HepG2 (cell line): Measurements from ENCODE around the gene MRPL54. TPM values are rescaled to one million over a fixed set of nuclear protein-coding genes. Genes with fewer than 3 reads are reported as not detected.

ENCODE experiments used
- ATAC-seq: fragments of 200-7000 bp; cut with Tn5 transposase; 3 replicates; pipeline ENCODE4 v1.9.1; 2020; ENCODE audit warnings: mild to moderate bottlenecking, moderate library complexity
- BruUV-seq: library from RNA; stranded (reverse); fragments of 400-500 nt; replicated peaks from 2 replicates; lab custom pipeline; 2021; lab: Mats Ljungman, UMichigan
- CTCF ChIA-PET: fragments of 300-600 bp; formaldehyde crosslinking; extraction: SDS; loops from one replicate; lab custom pipeline; 2021; ENCODE audit warnings: low total read pairs, inconsistent platforms, low intra/inter-chr PET ratio; lab: Yijun Ruan, JAX
- POLR2A ChIA-PET: fragments of 350-600 bp; sonication (Branson Sonifier 250); formaldehyde crosslinking; loops from one replicate; lab custom pipeline; 2020; ENCODE audit warnings: antibody characterized with exemption, inconsistent platforms; lab: Yijun Ruan, JAX
- DNase-seq: peaks from one replicate; pipeline ENCODE4 v3.0.0-alpha.2; 2015; ENCODE audit warnings: low spot score
- FAIRE-seq: peaks from 3 replicates; lab custom pipeline; 2011; peaks lifted over from hg19 to GRCh38; lab: Jason Lieb, UNC
- H2AFZ ChIP-seq: one replicate; pipeline ENCODE4 v1.6.1; 2011; ENCODE audit warnings: low read length, inconsistent platforms
- H3K27ac ChIP-seq: fragments of 300-600 bp; 3 replicates; pipeline ENCODE4 v1.8.0; 2011; ENCODE audit warnings: mixed run types, mild to moderate bottlenecking, mixed read lengths, low read length, inconsistent platforms; ENCODE audit not compliant: insufficient read depth; ENCODE audit errors: extremely low read length
- H3K27me3 ChIP-seq, 2 experiments: fragments of 200-600 bp in 1 of 2; 2 replicates in 1 of 2; 3 replicates in 1 of 2; pipeline versions ENCODE4 v1.6.0 to v1.8.0; 2011; ENCODE audit warnings: low read length in 2 of 2, mild to moderate bottlenecking in 2 of 2, moderate library complexity in 2 of 2, inconsistent platforms in 1 of 2; ENCODE audit not compliant: insufficient read depth in 2 of 2, control insufficient read depth in 1 of 2
- H3K36me3 ChIP-seq, 2 experiments: fragments of 200-600 bp in 1 of 2; replicated peaks in 1 of 2; 2 replicates in 1 of 2; 3 replicates in 1 of 2; pipeline versions ENCODE4 v1.5.1 to v1.8.0; 2011; ENCODE audit warnings: low read length in 2 of 2, inconsistent platforms in 1 of 2; ENCODE audit not compliant: insufficient read depth in 2 of 2, control insufficient read depth in 1 of 2
- H3K4me1 ChIP-seq: 2 replicates; pipeline ENCODE4 v1.5.1; 2012; ENCODE audit warnings: low read length, inconsistent platforms; ENCODE audit not compliant: insufficient read depth
- H3K4me2 ChIP-seq: 2 replicates; pipeline ENCODE4 v1.6.0; 2011; ENCODE audit warnings: low read depth, low read length, inconsistent platforms
- H3K4me3 ChIP-seq, 3 experiments: fragments of 200-600 bp in 1 of 3; sonication (generic), shearing (Covaris generic) in 1 of 3; replicated peaks in 1 of 3; 2 replicates each; pipeline ENCODE4 v1.5.1; 2011 to 2016; ENCODE audit warnings: low read length in 3 of 3, inconsistent platforms in 2 of 3, low read depth in 2 of 3, mild to moderate bottlenecking in 2 of 3, control low read depth in 1 of 3, mixed read lengths in 1 of 3; ENCODE audit not compliant: insufficient read depth in 1 of 3
- H3K79me2 ChIP-seq: one replicate; pipeline ENCODE4 v1.6.1; 2011; ENCODE audit warnings: low read length, inconsistent platforms; ENCODE audit not compliant: insufficient read depth
- H3K9ac ChIP-seq: 2 replicates; pipeline ENCODE4 v1.6.0; 2011; ENCODE audit warnings: mild to moderate bottlenecking, low read depth, low read length, inconsistent platforms; ENCODE audit not compliant: insufficient read depth
- H3K9me3 ChIP-seq: 2 replicates; pipeline ENCODE4 v1.5.1; 2012; ENCODE audit warnings: mild to moderate bottlenecking, low read length
- H4K20me1 ChIP-seq: 2 replicates; pipeline ENCODE4 v1.6.0; 2011; ENCODE audit warnings: inconsistent platforms, mild to moderate bottlenecking, low read length, moderate library complexity; ENCODE audit not compliant: insufficient read depth
- AGO2 ChIP-seq: fragments of 200-400 bp; formaldehyde crosslinking; optimal IDR thresholded peaks from 2 replicates; pipeline ENCODE3; 2017; ENCODE audit warnings: mild to moderate bottlenecking, low read depth, low read length, moderate library complexity
- CHCHD3 ChIP-seq: sonication (generic); formaldehyde crosslinking; IDR thresholded peaks from 2 replicates; pipeline ENCODE4 v1.8.0; 2022; ENCODE audit warnings: mild to moderate bottlenecking, missing genetic modification reagents, moderate library complexity
- HMGA1 ChIP-seq: sonication (generic); formaldehyde crosslinking; conservative IDR thresholded peaks from 2 replicates; pipeline ENCODE4 v1.4.0; 2020; ENCODE audit warnings: missing genetic modification reagents
- NFKBIZ ChIP-seq: IDR thresholded peaks from 2 replicates; pipeline ENCODE4 v1.6.1; 2018; ENCODE audit warnings: missing genetic modification reagents, missing compliant biosample characterization
- REPIN1 ChIP-seq: sonication (generic); formaldehyde crosslinking; IDR thresholded peaks from 2 replicates; pipeline ENCODE4 v1.8.0; 2022; ENCODE audit warnings: missing genetic modification reagents, low read depth, mild to moderate bottlenecking, borderline replicate concordance
- TBL1XR1 ChIP-seq: fragments of 150-350 bp; IDR thresholded peaks from 2 replicates; pipeline ENCODE4 v1.6.1; 2014; ENCODE audit warnings: borderline replicate concordance, low read length; ENCODE audit not compliant: partially characterized antibody
- WGBS: methylation state at CpG from one replicate; pipeline ENCODE4 v1.1.6; 2017; ENCODE audit warnings: low lambda C conversion rate; 5-methylcytosine and 5-hydroxymethylcytosine counted together
- in situ Hi-C: cut with HindIII; loops from 2 replicates; pipeline ENCODE4 v1.10.0; 2017; ENCODE audit warnings: low pct_unique_long_range_greater_than_20kb; ENCODE audit not compliant: extremely low pct_ligation_motif_present
- intact Hi-C: fragments of 100-400 bp; cut with micrococcal nuclease; formaldehyde crosslinking; loops from one replicate; pipeline ENCODE4 v1.10.0; 2022; ENCODE audit not compliant: unreplicated experiment
- polyA plus RNA-seq, 8 experiments: library from polyadenylated mRNA; depleted of rRNA in 3 of 8; stranded (reverse) in 7 of 8; unstranded in 1 of 8; fragments of >200 nt; fragmentation: Illumina TruSeq in 4 of 8; extraction: Trizol in 4 of 8; gene quantifications; 2 replicates each; pipeline versions ENCODE4 v1.2.1 to v1.2.3, GENCODE V29; 2011 to 2016; ENCODE audit warnings: low read depth in 4 of 8, missing spikeins in 1 of 8, mixed read lengths in 1 of 8; ENCODE audit not compliant: insufficient read depth in 1 of 8
- total RNA-seq, 5 experiments: library from RNA; depleted of rRNA; stranded (reverse); fragments of >200 nt; fragmentation: Illumina TruSeq; extraction: Trizol; gene quantifications; 2 replicates each; pipeline ENCODE4 v1.2.3, GENCODE V29; 2016; ENCODE audit warnings: low read depth in 1 of 5
- TF ChIP-seq, protein P1 (sequence below): sonication (generic); formaldehyde crosslinking; conservative IDR thresholded peaks from 2 replicates; pipeline ENCODE4 v1.4.0; 2020; ENCODE audit warnings: missing genetic modification reagents
- TF ChIP-seq, protein P2 (sequence below): sonication (generic); formaldehyde crosslinking; IDR thresholded peaks from 2 replicates; pipeline ENCODE4 v1.5.0; 2020; ENCODE audit warnings: missing genetic modification reagents

The MRPL54 gene
- total and polyA plus RNA-seq, 2 of the 13 experiments (the other 11 are each of a cell fraction or from before 2014, with no cell fraction given) = 36.8 to 66.9 TPM

DNA sequence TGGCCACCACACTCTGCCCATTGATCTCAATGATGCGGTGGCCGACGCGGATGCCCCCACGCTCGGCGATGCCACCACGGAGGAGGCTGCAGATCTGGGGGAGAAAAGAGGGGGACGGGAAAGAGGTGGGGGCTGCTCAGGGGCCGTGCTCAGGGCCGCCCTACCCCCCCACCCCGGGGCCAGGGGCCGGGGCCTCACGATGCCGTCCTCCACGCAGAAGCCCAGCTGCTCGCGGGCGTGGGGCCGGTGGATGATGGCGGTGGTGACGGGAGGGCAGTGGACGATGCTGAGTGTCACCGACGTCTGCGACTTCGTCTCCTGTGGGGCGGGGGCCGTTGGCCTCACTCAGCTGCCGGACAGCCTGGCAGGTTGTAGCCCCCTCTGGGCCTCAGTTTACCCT is 11.2 kb upstream of the MRPL54 start:
- intact Hi-C loops = no loop called here
- CTCF ChIA-PET = no interaction called here
- 94% methylated on average over 30 of the region's 30 CpGs for WGBS
- Histone ChIP-seq H3K9ac (no peak overlapping the region), H3K4me1 (no peaks in the 10 kb centered on the region), H3K9me3 (no peaks in the 10 kb centered on the region), H3K27ac (no peak overlapping the region), H3K79me2 (no peaks in the 10 kb centered on the region), H4K20me1 (no peaks in the 10 kb centered on the region), H3K4me3 (no peak overlapping the region), H3K36me3 (peaks cover 0 to 4% of the 10 kb centered on the region in 2 experiments; a peak in 2 of 5 replicates), H3K4me2 (no peak overlapping the region), H3K27me3 (no peaks in the 10 kb centered on the region), H2AFZ (no peak overlapping the region)
- no peak for ATAC-seq
- DNase-seq = no peak
- TF ChIP-seq REPIN1 (CRISPR knock-in tag) = no peak
- TF ChIP-seq NFKBIZ = no peak
- TF ChIP-seq, protein P1, sequence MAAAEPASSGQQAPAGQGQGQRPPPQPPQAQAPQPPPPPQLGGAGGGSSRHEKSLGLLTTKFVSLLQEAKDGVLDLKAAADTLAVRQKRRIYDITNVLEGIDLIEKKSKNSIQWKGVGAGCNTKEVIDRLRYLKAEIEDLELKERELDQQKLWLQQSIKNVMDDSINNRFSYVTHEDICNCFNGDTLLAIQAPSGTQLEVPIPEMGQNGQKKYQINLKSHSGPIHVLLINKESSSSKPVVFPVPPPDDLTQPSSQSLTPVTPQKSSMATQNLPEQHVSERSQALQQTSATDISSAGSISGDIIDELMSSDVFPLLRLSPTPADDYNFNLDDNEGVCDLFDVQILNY (CRISPR knock-in tag) = no peak
- TF ChIP-seq, protein P2, sequence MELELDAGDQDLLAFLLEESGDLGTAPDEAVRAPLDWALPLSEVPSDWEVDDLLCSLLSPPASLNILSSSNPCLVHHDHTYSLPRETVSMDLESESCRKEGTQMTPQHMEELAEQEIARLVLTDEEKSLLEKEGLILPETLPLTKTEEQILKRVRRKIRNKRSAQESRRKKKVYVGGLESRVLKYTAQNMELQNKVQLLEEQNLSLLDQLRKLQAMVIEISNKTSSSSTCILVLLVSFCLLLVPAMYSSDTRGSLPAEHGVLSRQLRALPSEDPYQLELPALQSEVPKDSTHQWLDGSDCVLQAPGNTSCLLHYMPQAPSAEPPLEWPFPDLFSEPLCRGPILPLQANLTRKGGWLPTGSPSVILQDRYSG (CRISPR knock-in tag) = no peak
- no peak for TF ChIP-seq TBL1XR1
- TF ChIP-seq HMGA1 (CRISPR knock-in tag) = no peak
- POLR2A ChIA-PET = interaction anchor here (2.4 kb wide), 1 partner anchor 11 kb away, joined by 7 read pairs; the partner anchor contains the start of genes APBA3 and MRPL54
- in situ Hi-C loops = no loop called here
- FAIRE-seq = no peak
- no TSS peak for BruUV-seq

DNA sequence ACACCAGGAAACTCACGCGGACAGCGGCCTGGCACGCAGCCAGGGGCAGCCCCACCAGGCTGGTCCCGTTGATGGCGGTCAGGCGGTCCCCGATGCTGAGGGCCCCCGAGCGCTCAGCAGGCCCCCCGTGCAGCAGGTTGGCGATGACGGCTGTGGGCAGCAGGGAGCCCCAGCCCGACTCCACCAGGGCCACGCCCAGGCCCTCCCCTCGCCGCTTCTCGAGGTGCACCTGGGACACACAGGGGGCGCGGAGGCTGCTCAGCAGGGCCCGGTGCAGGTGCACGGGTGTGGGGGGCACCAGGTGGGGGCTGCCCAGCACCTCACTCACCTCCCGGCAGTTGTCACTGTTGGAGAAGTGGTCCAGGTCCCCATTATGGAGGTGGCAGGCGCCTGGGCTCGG is 10.0 kb upstream of the MRPL54 start:
- no peak for ATAC-seq

More for the DNA sequence above, 10.0 kb upstream of the MRPL54 start:
- ChIA-PET POLR2A (interaction anchor here (0.7 kb wide), 1 partner anchor 10 kb away, joined by 3 read pairs; the partner anchor contains the start of gene MRPL54), CTCF (no interaction called here)
- Histone ChIP-seq H3K9me3 (no peaks in the 10 kb centered on the region), H3K4me1 (no peaks in the 10 kb centered on the region), H3K9ac (no peak overlapping the region), H3K36me3 (peaks cover 0 to 4% of the 10 kb centered on the region in 2 experiments; a peak in 2 of 5 replicates), H3K27me3 (no peaks in the 10 kb centered on the region), H2AFZ (no peak overlapping the region), H3K4me3 (no peak overlapping the region), H3K4me2 (no peak overlapping the region), H3K79me2 (no peaks in the 10 kb centered on the region), H3K27ac (no peak overlapping the region), H4K20me1 (no peaks in the 10 kb centered on the region)
- TF ChIP-seq CHCHD3 (CRISPR knock-in tag) (no peak), AGO2 (peak; percentile 61)
- in situ Hi-C loops = no loop called here
- DNase-seq = no peak
- 98% methylated on average over 10 of the region's 25 CpGs for WGBS
- BruUV-seq = no TSS peak
- FAIRE-seq = no peak
- intact Hi-C loops = no loop called here
